Liver (tissue), 9 donors: ENCODE data around the gene RIC3. TPM values are rescaled to one million over a fixed set of nuclear protein-coding genes. Genes with fewer than 3 reads are reported as not detected.

Experiments
- DNase-seq: peaks from one replicate; pipeline ENCODE4 v3.0.0-alpha.2; 2017; ENCODE audit warnings: low spot score
- H3K27ac ChIP-seq, 2 donors: one replicate each; pipeline ENCODE4 v1.7.0; 2013; ENCODE audit warnings: inconsistent platforms in 2 of 2, low read length in 2 of 2, control low read depth in 1 of 2, low read depth in 1 of 2, mild to moderate bottlenecking in 1 of 2
- H3K27me3 ChIP-seq, 4 donors: one replicate each; pipeline versions ENCODE4 v1.6.1 to v1.7.0; 2013; ENCODE audit warnings: low read length in 3 of 4, inconsistent platforms in 1 of 4, mild to moderate bottlenecking in 1 of 4, moderate library complexity in 1 of 4; ENCODE audit not compliant: control insufficient read depth in 4 of 4, insufficient read depth in 4 of 4
- H3K36me3 ChIP-seq, 4 donors: one replicate each; pipeline versions ENCODE4 v1.6.1 to v1.7.0; 2013; ENCODE audit warnings: low read length in 3 of 4, mild to moderate bottlenecking in 3 of 4, low read depth in 1 of 4, moderate library complexity in 1 of 4; ENCODE audit not compliant: control insufficient read depth in 4 of 4, insufficient read depth in 3 of 4
- H3K4me1 ChIP-seq, 4 donors: one replicate each; pipeline versions ENCODE4 v1.6.1 to v1.7.0; 2013; ENCODE audit warnings: low read length in 3 of 4, mild to moderate bottlenecking in 3 of 4, moderate library complexity in 1 of 4; ENCODE audit not compliant: control insufficient read depth in 4 of 4, insufficient read depth in 4 of 4
- H3K4me3 ChIP-seq, 3 donors: one replicate each; pipeline versions ENCODE4 v1.6.1 to v1.7.0; 2013; ENCODE audit warnings: low read length in 3 of 3, control low read depth in 1 of 3, low read depth in 1 of 3, mild to moderate bottlenecking in 1 of 3
- H3K9ac ChIP-seq, 2 donors: one replicate each; pipeline ENCODE4 v1.7.0; 2013; ENCODE audit warnings: low read length in 2 of 2, mild to moderate bottlenecking in 2 of 2, moderate library complexity in 2 of 2, control low read depth in 1 of 2, low read depth in 1 of 2
- H3K9me3 ChIP-seq, 4 donors: one replicate each; pipeline versions ENCODE4 v1.6.1 to v1.7.0; 2013; ENCODE audit warnings: low read length in 3 of 4; ENCODE audit not compliant: control insufficient read depth in 4 of 4
- ATF3 ChIP-seq: IDR thresholded peaks from 2 replicates; pipeline ENCODE4 v1.6.1; 2016; ENCODE audit warnings: antibody characterized with exemption
- CTCF ChIP-seq: fragments of 150-350 bp; IDR thresholded peaks from 2 replicates; pipeline ENCODE4 v1.5.1; 2017; ENCODE audit warnings: improper control_type of control experiment, low read depth, low read length; ENCODE audit not compliant: missing input control
- EGR1 ChIP-seq, 2 donors: IDR thresholded peaks; 2 replicates each; pipeline ENCODE4 v1.6.1; 2016 to 2018; ENCODE audit warnings: antibody characterized with exemption in 2 of 2, low read depth in 2 of 2
- GABPA ChIP-seq, 2 donors: IDR thresholded peaks in 1 of 2; conservative IDR thresholded peaks in 1 of 2; 2 replicates each; pipeline ENCODE4 v1.6.1; 2016; ENCODE audit warnings: antibody characterized with exemption in 2 of 2, mild to moderate bottlenecking in 1 of 2, moderate library complexity in 1 of 2
- HNF4A ChIP-seq, 2 donors: conservative IDR thresholded peaks; 2 replicates each; pipeline ENCODE4 v1.6.1; 2016; ENCODE audit warnings: antibody characterized with exemption in 2 of 2, mild to moderate bottlenecking in 2 of 2
- HNF4G ChIP-seq: IDR thresholded peaks from 2 replicates; pipeline ENCODE4 v1.6.1; 2016; ENCODE audit warnings: antibody characterized with exemption
- JUND ChIP-seq, 2 donors: IDR thresholded peaks; 2 replicates each; pipeline ENCODE4 v1.6.1; 2016; ENCODE audit warnings: antibody characterized with exemption in 2 of 2
- RAD21 ChIP-seq, 2 donors: IDR thresholded peaks; 2 replicates each; pipeline ENCODE4 v1.6.1; 2016; ENCODE audit warnings: antibody characterized with exemption in 2 of 2, mild to moderate bottlenecking in 2 of 2
- REST ChIP-seq: IDR thresholded peaks from 2 replicates; pipeline ENCODE4 v1.6.1; 2016; ENCODE audit warnings: antibody characterized with exemption, mild to moderate bottlenecking
- RXRA ChIP-seq, 2 donors: IDR thresholded peaks; 2 replicates each; pipeline ENCODE4 v1.6.1; 2017 to 2018; ENCODE audit warnings: antibody characterized with exemption in 2 of 2, mild to moderate bottlenecking in 1 of 2
- YY1 ChIP-seq: IDR thresholded peaks from 2 replicates; pipeline ENCODE4 v1.6.1; 2016; ENCODE audit warnings: antibody characterized with exemption, mild to moderate bottlenecking
- ZBTB33 ChIP-seq: IDR thresholded peaks from 2 replicates; pipeline ENCODE4 v1.6.1; 2016; ENCODE audit warnings: antibody characterized with exemption
- WGBS: extraction: QIAGEN DNeasy Blood & Tissue Kit; methylation state at CpG from one replicate; pipeline ENCODE4 v1.1.7; 2013; 5-methylcytosine and 5-hydroxymethylcytosine counted together
- polyA plus RNA-seq, 2 donors: library from polyadenylated mRNA; stranded (reverse) in 1 of 2; unstranded in 1 of 2; fragments of 200-250 nt in 1 of 2; fragments of >200 nt in 1 of 2; fragmentation: Nextera tagmentation in 1 of 2; extraction: Ambion mirVana in 1 of 2; gene quantifications; one replicate each; pipeline versions ENCODE4 v1.2.1 to v1.2.3, GENCODE V29; 2013 to 2015
- total RNA-seq, 2 donors: library from RNA; depleted of rRNA; stranded (reverse); fragments of >200 nt; gene quantifications; one replicate each; pipeline ENCODE4 v1.2.3, GENCODE V29; 2014
- donor health status: healthy.
- donor health status: healthy.
- donor health status: healthy.
- donor health status: healthy.
- donor health status: healthy.

RIC3 gene
- total and polyA plus RNA-seq, 4 donors, result 0.89 to 9.8 (median 4.5) TPM

GRCh38 chr11:8081591-8082250 lies 87.1 kb downstream of the RIC3 start:
- Histone ChIP-seq H3K4me1 (peaks cover 3 to 7% (median 5%) of the 10 kb centered on the region in 4 donors), H3K9ac (peak overlapping the region in 1 of 2 donors; percentile 3), H3K27ac (no peak overlapping the region), H3K27me3 (no peaks in the 10 kb centered on the region), H3K36me3 (no peaks in the 10 kb centered on the region), H3K9me3 (no peaks in the 10 kb centered on the region), H3K4me3 (peak overlapping the region in 2 of 3 donors; percentile 29 to 59)
- TF ChIP-seq GABPA (IDR thresholded peaks at IDR 0.05 in 1 of 2, conservative IDR thresholded peaks at IDR 0.05 in 1 of 2) (no peak), RAD21 (IDR thresholded peaks at IDR 0.05) (no peak), REST (no peak), ATF3 (no peak), CTCF (no peak), JUND (IDR thresholded peaks at IDR 0.05) (no peak), RXRA (IDR thresholded peaks at IDR 0.05) (no peak), HNF4G (no peak)
- 46% methylated on average over 24 of the region's 24 CpGs for WGBS
- DNase-seq, result no peak

GRCh38 chr11:8080674-8081590 lies 87.9 kb downstream of the RIC3 start, which contains the start of gene TUB:
Gene TUB, plus strand, starts transcription at chr11:8081211. Its CDS starts 300 bp downstream, at chr11:8081511.
- peak within 1 kb of the TSS in 2 of 3 donors; percentile 29 to 59 for H3K4me3 ChIP-seq
- no peak within 1 kb of the TSS for H3K27ac ChIP-seq
- peak within 1 kb of the TSS in 1 of 2 donors; percentile 3 for H3K9ac ChIP-seq
- no peaks in the 10 kb centered on the region for H3K9me3 ChIP-seq
- H3K36me3 ChIP-seq, result no peaks in the 10 kb centered on the region
- WGBS, result 7% methylated on average over 103 of the region's 104 CpGs
- peaks cover 3 to 7% (median 5%) of the 10 kb centered on the region in 4 donors for H3K4me1 ChIP-seq
- H3K27me3 ChIP-seq, result no peaks in the 10 kb centered on the region
- no peak for DNase-seq
- TF ChIP-seq YY1, result no peak
- no peak for TF ChIP-seq ATF3
- TF ChIP-seq CTCF, result no peak
- no peak for TF ChIP-seq ZBTB33
- no peak for TF ChIP-seq EGR1 (IDR thresholded peaks at IDR 0.05; ENCODE audit: low read depth in 2 of 2)
- TF ChIP-seq HNF4G, result no peak
- no peak for TF ChIP-seq JUND (IDR thresholded peaks at IDR 0.05)
- TF ChIP-seq HNF4A (conservative IDR thresholded peaks at IDR 0.05), result no peak
- TF ChIP-seq RXRA (IDR thresholded peaks at IDR 0.05), result no peak
- TF ChIP-seq RAD21 (IDR thresholded peaks at IDR 0.05), result no peak
- no peak for TF ChIP-seq REST
